ENCODE data around the gene PRPF40B.

The PRPF40B gene

GRCh38 chr12:49678711-49679110 is 55.4 kb downstream of the PRPF40B start:
- no peak for DNase-seq (ENCODE audit: low read depth)
- H3K9ac ChIP-seq (ENCODE audit: low read length): no peak overlapping the region
- no peaks in the 10 kb centered on the region for H3K9me3 ChIP-seq (ENCODE audit: control insufficient read depth, low read length)
- H3K36me3 ChIP-seq (ENCODE audit: control insufficient read depth, insufficient read depth, low read length, severe bottlenecking): no peaks in the 10 kb centered on the region
- H3K4me1 ChIP-seq (ENCODE audit: control insufficient read depth, insufficient read depth, low read length): peaks cover 20% of the 10 kb centered on the region
- H3K4me3 ChIP-seq (ENCODE audit: low read length): no peak overlapping the region
- H3K27me3 ChIP-seq (replicated peaks; ENCODE audit: control insufficient read depth, insufficient read depth, low read length): no peaks in the 10 kb centered on the region

GRCh38 chr12:49680075-49680474 is 56.7 kb downstream of the PRPF40B start:
- Histone ChIP-seq H3K4me1 (ENCODE audit: control insufficient read depth, insufficient read depth, low read length) (peaks cover 16% of the 10 kb centered on the region), H3K27me3 (replicated peaks; ENCODE audit: control insufficient read depth, insufficient read depth, low read length) (no peaks in the 10 kb centered on the region), H3K9me3 (ENCODE audit: control insufficient read depth, low read length) (no peaks in the 10 kb centered on the region), H3K4me3 (ENCODE audit: low read length) (no peak overlapping the region), H3K9ac (ENCODE audit: low read length) (no peak overlapping the region), H3K36me3 (ENCODE audit: control insufficient read depth, insufficient read depth, low read length, severe bottlenecking) (no peaks in the 10 kb centered on the region)
- DNase-seq (ENCODE audit: low read depth): no peak

DNA sequence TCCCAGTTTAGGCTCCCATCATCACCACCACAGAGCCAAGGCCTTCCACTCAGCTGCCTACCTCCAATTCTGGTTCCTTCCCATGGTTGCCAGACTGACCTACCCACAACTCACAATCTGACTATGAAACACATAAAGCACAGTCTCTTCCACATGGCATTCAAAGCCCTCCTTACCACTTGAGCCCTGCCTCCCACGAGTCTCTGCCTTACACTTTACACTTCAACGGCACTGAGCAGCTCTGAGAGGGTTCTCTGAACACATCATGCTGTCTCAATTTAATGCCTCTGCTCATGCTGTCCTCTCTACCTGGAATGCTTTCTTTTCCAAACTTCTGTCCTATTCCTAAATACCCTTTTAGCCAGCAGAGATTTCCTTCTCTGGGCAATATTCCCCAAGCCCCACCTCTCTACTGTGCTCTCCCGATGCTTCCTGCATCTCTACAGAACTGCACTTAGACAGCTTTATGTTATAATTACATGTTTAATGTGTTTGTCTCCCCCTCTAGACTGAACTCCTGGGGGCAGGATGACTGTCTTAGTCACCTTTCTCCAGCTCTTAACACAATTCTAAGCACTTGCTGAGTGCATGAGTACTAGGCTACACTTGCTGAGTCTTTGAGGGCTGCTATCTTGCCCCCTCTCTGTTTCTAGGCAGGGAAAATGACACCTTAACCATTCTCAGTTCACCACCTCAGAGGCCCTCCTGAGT is 60.4 kb downstream of the PRPF40B start:
- H3K9me3 ChIP-seq (ENCODE audit: control insufficient read depth, low read length): no peaks in the 10 kb centered on the region
- no peak for DNase-seq (ENCODE audit: low read depth)
- peaks cover 9% of the 10 kb centered on the region for H3K4me1 ChIP-seq (ENCODE audit: control insufficient read depth, insufficient read depth, low read length)
- H3K4me3 ChIP-seq (ENCODE audit: low read length): no peak overlapping the region
- no peaks in the 10 kb centered on the region for H3K27me3 ChIP-seq (replicated peaks; ENCODE audit: control insufficient read depth, insufficient read depth, low read length)
- H3K36me3 ChIP-seq (ENCODE audit: control insufficient read depth, insufficient read depth, low read length, severe bottlenecking): no peaks in the 10 kb centered on the region
- H3K9ac ChIP-seq (ENCODE audit: low read length): no peak overlapping the region

DNA sequence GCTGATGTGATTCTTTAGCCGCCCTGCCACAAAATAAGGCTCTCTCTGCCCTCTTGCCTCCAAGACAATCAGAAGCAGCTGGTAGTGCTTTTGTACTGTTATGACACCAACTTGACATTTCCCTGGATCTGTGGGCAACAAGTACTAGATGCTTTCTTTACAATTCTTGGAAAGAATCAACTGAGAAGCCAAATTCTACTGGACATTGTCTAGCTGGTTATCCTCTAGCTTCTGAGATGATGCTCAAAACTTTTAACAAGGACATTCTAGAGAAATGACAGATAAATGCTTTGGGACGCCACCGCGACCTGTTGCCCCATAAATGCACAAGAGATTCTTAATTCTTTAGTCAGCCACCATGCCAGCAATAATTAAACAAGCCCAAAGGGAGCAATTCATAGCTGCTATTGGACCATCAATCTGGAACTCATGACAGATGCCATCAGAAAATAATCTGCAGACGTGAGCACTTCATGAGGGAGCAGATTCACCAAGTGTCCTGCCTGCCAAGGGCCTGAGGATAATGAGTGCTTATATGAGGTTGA is 61.0 kb downstream of the PRPF40B start:
- Histone ChIP-seq H3K36me3 (ENCODE audit: control insufficient read depth, insufficient read depth, low read length, severe bottlenecking) (no peaks in the 10 kb centered on the region), H3K9ac (ENCODE audit: low read length) (no peak overlapping the region), H3K4me1 (ENCODE audit: control insufficient read depth, insufficient read depth, low read length) (peaks cover 9% of the 10 kb centered on the region), H3K27me3 (replicated peaks; ENCODE audit: control insufficient read depth, insufficient read depth, low read length) (no peaks in the 10 kb centered on the region), H3K9me3 (ENCODE audit: control insufficient read depth, low read length) (no peaks in the 10 kb centered on the region), H3K4me3 (ENCODE audit: low read length) (no peak overlapping the region)
- no peak for DNase-seq (ENCODE audit: low read depth)

DNA sequence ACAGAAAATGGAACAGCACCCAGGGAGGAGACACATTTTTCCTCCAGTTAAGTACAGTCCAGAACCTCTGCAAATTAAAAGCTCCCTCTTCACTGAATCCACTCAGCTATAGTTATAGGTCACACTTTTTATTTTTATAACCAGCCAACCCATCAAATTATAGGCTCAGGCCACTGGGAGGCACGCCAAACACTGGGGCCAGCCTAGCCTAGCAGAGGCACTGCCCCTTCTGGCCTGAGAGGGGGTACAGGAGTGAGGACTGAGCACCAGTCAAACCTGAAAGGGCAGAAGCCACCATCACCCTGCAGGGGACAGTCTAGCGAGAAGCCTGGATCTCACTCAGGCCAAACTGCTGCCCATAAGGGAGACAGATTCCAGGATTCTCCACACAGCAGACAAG is 64.6 kb downstream of the PRPF40B start:
- H3K9ac ChIP-seq (ENCODE audit: low read length): no peak overlapping the region
- no peaks in the 10 kb centered on the region for H3K27me3 ChIP-seq (replicated peaks; ENCODE audit: control insufficient read depth, insufficient read depth, low read length)
- no peak overlapping the region for H3K4me3 ChIP-seq (ENCODE audit: low read length)
- no peaks in the 10 kb centered on the region for H3K36me3 ChIP-seq (ENCODE audit: control insufficient read depth, insufficient read depth, low read length, severe bottlenecking)
- DNase-seq (ENCODE audit: low read depth): no peak
- peaks cover 14% of the 10 kb centered on the region for H3K4me1 ChIP-seq (ENCODE audit: control insufficient read depth, insufficient read depth, low read length)
- no peaks in the 10 kb centered on the region for H3K9me3 ChIP-seq (ENCODE audit: control insufficient read depth, low read length)

DNA sequence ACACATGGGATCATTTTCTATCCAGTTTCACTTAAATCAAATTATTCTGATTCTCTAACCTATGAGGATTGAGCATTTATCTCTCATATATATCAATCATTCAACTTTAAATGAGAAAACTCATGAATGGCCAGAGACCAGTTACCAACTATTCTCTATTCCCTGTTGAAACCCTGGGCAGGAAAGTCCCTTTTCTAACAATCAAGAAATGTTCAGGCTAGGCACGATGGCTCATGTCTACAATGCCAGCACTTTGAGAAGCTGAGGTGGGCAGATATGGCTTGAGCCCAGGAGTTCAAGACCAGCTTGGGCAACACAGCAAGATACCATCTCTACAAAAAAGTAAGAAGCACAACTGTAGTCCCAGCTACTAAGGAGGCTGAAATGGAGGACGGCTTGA is 65.9 kb downstream of the PRPF40B start:
- Histone ChIP-seq H3K4me1 (ENCODE audit: control insufficient read depth, insufficient read depth, low read length) (peaks cover 17% of the 10 kb centered on the region), H3K9ac (ENCODE audit: low read length) (no peak overlapping the region), H3K36me3 (ENCODE audit: control insufficient read depth, insufficient read depth, low read length, severe bottlenecking) (no peaks in the 10 kb centered on the region), H3K9me3 (ENCODE audit: control insufficient read depth, low read length) (no peaks in the 10 kb centered on the region), H3K27me3 (replicated peaks; ENCODE audit: control insufficient read depth, insufficient read depth, low read length) (no peaks in the 10 kb centered on the region), H3K4me3 (ENCODE audit: low read length) (no peak overlapping the region)
- DNase-seq (ENCODE audit: low read depth): no peak

- Histone ChIP-seq H3K27me3 (replicated peaks; ENCODE audit: control insufficient read depth, insufficient read depth, low read length) (no peaks in the 10 kb centered on the region), H3K4me1 (ENCODE audit: control insufficient read depth, insufficient read depth, low read length) (peaks cover 14% of the 10 kb centered on the region), H3K36me3 (ENCODE audit: control insufficient read depth, insufficient read depth, low read length, severe bottlenecking) (no peaks in the 10 kb centered on the region), H3K9ac (ENCODE audit: low read length) (no peak overlapping the region), H3K4me3 (ENCODE audit: low read length) (no peak overlapping the region), H3K9me3 (ENCODE audit: control insufficient read depth, low read length) (no peaks in the 10 kb centered on the region)
- DNase-seq (ENCODE audit: low read depth): no peak
These were observed 66.4 kb downstream of the PRPF40B start for GRCh38 chr12:49689785-49690184.

DNA sequence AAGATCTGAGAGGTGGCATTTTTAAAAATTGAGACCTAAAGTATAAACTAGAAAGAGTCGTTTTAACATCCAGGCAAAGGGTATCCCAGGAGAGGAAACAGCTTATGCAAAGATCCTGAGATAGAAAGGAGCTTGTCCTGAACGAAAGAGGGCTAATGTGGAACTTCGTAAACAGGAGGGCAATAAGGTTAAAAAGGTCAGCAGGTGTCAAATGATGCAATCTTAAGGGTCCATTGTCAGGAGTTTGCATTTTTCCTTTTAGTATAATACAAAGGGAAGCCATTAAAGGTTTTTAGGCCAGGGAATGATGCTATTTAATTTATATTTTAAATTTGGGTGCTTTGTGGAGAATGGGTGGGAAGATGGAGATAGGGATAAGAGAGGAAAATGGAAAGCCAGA is 69.5 kb downstream of the PRPF40B start:
- no peak for DNase-seq (ENCODE audit: low read depth)
- Histone ChIP-seq H3K9me3 (ENCODE audit: control insufficient read depth, low read length) (no peaks in the 10 kb centered on the region), H3K4me1 (ENCODE audit: control insufficient read depth, insufficient read depth, low read length) (peaks cover 19% of the 10 kb centered on the region), H3K9ac (ENCODE audit: low read length) (no peak overlapping the region), H3K27me3 (replicated peaks; ENCODE audit: control insufficient read depth, insufficient read depth, low read length) (no peaks in the 10 kb centered on the region), H3K36me3 (ENCODE audit: control insufficient read depth, insufficient read depth, low read length, severe bottlenecking) (no peaks in the 10 kb centered on the region), H3K4me3 (ENCODE audit: low read length) (no peak overlapping the region)

GRCh38 chr12:49693931-49694444 is 70.6 kb downstream of the PRPF40B start:
- no peak for DNase-seq (ENCODE audit: low read depth)
- Histone ChIP-seq H3K27me3 (replicated peaks; ENCODE audit: control insufficient read depth, insufficient read depth, low read length) (no peaks in the 10 kb centered on the region), H3K4me1 (ENCODE audit: control insufficient read depth, insufficient read depth, low read length) (peaks cover 29% of the 10 kb centered on the region), H3K9me3 (ENCODE audit: control insufficient read depth, low read length) (no peaks in the 10 kb centered on the region), H3K36me3 (ENCODE audit: control insufficient read depth, insufficient read depth, low read length, severe bottlenecking) (no peaks in the 10 kb centered on the region), H3K9ac (ENCODE audit: low read length) (no peak overlapping the region), H3K4me3 (ENCODE audit: low read length) (no peak overlapping the region)
